ENCODE data around the gene PODNL1.

DNA sequence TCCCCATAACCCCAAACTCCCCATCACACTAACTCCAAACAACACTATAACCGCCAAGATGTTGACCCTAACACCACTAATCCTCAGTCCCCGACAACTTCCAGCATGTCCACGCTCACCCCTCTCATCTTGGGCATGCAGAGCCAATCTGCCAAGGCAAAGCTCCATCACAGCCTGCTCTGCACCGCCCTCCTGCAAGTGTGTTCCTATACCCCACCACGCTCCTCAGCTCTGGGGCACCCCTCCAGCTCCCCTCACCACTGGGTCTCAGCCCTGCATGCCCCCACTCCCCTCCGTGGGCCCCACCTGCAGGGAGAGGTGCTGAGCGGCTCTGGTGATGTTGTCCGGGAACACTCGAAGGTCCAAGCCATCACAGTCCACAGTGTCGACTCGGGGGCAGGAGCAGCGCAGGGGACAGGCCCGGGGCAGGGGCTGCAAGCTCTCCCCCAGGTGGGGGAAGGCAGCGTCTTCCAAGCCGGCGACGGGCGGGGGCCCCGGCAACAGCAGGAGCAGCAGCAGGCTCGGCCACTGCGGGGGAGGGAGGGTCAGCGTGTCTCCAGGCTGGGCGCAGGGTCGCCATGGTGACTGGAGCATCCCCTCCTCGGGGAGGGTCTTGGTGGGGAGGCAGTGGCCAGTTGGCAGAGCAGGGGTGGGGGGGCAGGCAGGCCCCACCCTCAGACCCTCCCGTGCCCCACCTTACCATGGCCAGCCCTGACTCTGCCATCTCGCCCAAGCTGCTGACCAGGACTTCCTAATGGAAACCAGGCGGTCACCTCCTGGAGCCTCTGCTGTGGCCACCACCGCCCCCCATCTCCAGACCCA is 527 bp downstream of the PODNL1 start:
- TF ChIP-seq CTCF (IDR thresholded peaks at IDR 0.05) (no peak), EP300 (IDR thresholded peaks at IDR 0.05) (no peak)
